HuH-7 (cell line): ENCODE measurements around the gene SCYL1.
A peak's percentile ranks its signal among the peaks of the same experiment; 100 is the strongest.

Source experiments
- DNase-seq: peaks from one replicate; pipeline ENCODE4 v3.0.0; 2011; ENCODE audit warnings: low spot score

The SCYL1 gene

GRCh38 chr11:65524741-65525545, at the start of gene SCYL1:
Gene SCYL1 (plus strand): TSS chr11:65525083. CDS start chr11:65525154, 71 bp downstream.
- peak; percentile 54 for DNase-seq

- DNase-seq = no peak
These were observed 48.2 kb upstream of the SCYL1 start for GRCh38 chr11:65476632-65477148.

GRCh38 chr11:65477149-65477965, 47.5 kb upstream of the SCYL1 start:
- DNase-seq = peak; percentile 87

- no peak for DNase-seq
These were observed 46.3 kb upstream of the SCYL1 start for GRCh38 chr11:65478388-65479183.

- peak; percentile 47 for DNase-seq
These were observed 45.4 kb upstream of the SCYL1 start for GRCh38 chr11:65479184-65480145.

- DNase-seq = no peak
These were observed 42.5 kb upstream of the SCYL1 start for GRCh38 chr11:65482306-65482850.

GRCh38 chr11:65485920-65486219, 39.0 kb upstream of the SCYL1 start:
- no peak for DNase-seq

GRCh38 chr11:65486570-65487466, 38.1 kb upstream of the SCYL1 start:
- no peak for DNase-seq

- peak; percentile 81 for DNase-seq
These were observed 37.2 kb upstream of the SCYL1 start for GRCh38 chr11:65487467-65488272.

- DNase-seq = no peak
These were observed 36.4 kb upstream of the SCYL1 start for GRCh38 chr11:65488273-65489034.

GRCh38 chr11:65489035-65489705, 35.7 kb upstream of the SCYL1 start:
- no peak for DNase-seq

GRCh38 chr11:65489706-65490320, 35.1 kb upstream of the SCYL1 start:
- DNase-seq = no peak

- DNase-seq = no peak
These were observed 33.8 kb upstream of the SCYL1 start for GRCh38 chr11:65491163-65491465.

GRCh38 chr11:65491614-65492386, 33.1 kb upstream of the SCYL1 start:
- DNase-seq = no peak

GRCh38 chr11:65492387-65492636, 32.6 kb upstream of the SCYL1 start:
- DNase-seq = no peak

GRCh38 chr11:65492637-65493366, 32.1 kb upstream of the SCYL1 start:
- no peak for DNase-seq
